GM18508 (cell line): Measurements from ENCODE around the gene ANXA10.
A peak's percentile ranks its signal among the peaks of the same experiment; 100 is the strongest.
"Not testable (repeated sequence)": the region's sequence is repeated elsewhere in the genome, so short reads cannot be mapped to it uniquely, and the experiment has no call there.

ENCODE experiments used
- ATAC-seq: cut with Tn5 transposase; IDR thresholded peaks from one replicate; pipeline ENCODE4 v1.9.1; 2021; ENCODE audit warnings: moderate number of reproducible peaks; ENCODE audit not compliant: insufficient read depth, unreplicated experiment

Gene ANXA10

DNA sequence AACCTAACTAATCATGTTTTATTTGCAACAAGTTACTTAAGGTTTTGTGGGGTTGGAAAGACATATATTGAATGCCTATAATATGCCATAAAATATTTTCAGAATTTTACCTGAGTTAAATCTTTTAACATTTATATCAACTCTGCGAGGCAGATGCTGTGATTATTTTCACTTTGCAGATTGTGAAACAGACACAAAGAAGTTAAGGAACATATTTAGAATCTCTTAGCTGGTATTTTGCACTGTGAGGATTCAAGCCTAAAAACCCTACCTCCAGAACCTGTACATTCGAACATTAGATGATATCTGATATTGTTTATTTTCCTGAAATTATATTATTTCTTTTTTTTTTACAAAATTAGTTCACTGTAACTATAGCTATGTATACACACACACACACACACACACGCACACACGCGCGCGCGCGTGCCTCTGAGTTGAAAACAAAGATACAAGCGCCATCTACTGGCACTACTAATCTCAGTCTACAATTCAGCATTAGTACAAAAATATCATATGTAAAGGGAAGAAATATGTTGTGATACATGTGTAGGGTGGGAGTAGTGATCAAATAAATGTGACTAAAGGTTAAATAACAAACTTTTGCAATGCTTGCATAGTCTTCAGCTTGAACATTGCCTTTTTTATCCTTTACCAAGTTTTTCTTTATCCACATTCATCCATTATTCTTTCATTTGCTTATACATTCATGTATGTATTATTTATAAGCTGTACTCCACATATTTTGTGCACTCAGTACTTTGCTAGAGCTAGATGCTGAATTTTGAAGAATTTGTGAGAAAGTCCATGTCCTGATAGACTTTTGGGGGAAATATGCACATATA, 61.5 kb downstream of the ANXA10 start:
- peak; percentile 78 for ATAC-seq

DNA sequence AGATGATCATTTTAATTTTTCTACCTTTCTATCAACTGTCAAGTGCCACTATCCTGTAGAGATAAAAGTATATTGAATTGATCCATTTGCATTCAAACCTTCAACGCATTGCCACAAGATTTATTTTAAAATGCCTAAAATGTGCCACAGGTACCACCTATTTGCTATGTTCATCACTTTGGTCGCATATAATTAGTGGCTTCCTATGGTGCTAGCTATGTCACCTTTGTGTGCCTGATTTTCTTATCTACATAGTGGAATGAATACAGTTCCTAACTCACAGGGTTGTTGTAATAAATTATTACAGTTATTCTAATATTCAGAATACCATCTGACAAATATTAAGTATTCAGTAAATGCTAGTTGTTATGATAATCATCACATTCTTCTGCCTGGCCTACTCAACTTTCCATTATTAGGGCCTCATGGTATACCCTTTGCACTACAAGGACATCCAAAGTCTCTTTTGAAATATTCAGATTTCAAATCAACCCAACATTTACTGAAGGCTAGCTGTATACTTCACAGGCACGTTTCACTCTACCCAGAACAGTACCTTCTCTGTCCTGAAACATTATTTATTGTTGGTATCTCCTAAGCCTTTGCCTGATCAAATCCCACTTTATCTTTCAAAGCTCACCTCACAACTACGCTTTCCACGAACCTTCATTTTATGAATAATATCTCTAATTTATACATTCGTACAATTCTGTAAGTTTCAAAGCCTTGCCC, 62.4 kb downstream of the ANXA10 start:
- ATAC-seq = no peak

DNA sequence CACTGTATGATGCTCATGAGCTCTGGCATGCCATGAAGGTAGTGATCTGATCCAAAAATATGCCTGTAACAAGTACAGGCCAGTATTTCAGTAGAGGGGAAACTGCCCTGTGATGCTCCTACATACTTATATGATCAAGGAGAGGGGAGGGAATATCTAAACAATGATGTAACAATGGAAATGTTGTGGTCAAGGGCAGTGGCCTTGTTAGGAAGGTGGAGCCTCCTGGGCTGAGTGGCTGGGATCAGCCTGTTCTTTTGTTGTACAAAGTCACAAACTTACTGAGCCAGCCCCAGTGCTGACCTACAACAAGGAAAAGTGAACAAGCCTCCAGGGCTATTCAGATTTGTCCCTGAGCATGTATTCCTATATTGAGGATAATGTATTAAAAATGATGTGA, 70.3 kb downstream of the ANXA10 start:
- ATAC-seq = no peak

- ATAC-seq = no peak
These were observed 70.8 kb downstream of the ANXA10 start for GRCh38 chr4:168163106-168163505.

DNA sequence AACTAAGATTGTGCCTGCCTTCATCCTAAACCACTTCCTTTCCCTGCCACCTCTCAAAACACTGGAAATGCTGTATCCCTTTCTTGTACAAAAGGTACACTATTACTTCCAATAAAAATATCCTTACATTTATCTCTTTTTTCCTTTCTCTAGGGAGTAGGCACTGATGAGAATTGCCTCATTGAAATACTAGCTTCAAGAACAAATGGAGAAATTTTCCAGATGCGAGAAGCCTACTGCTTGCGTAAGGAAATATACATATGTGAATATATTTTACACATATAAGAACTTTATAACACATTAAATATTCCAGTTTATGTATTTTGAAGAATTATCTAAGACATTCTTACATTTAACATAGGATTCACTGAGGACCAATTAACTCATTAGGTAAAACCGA, 71.7 kb downstream of the ANXA10 start:
- no peak for ATAC-seq

GRCh38 chr4:168164915-168165548, 72.7 kb downstream of the ANXA10 start:
- no peak for ATAC-seq

- no peak for ATAC-seq
These were observed 75.5 kb downstream of the ANXA10 start for GRCh38 chr4:168167714-168168284.

- ATAC-seq = no peak
These were observed 82.0 kb downstream of the ANXA10 start for GRCh38 chr4:168174308-168174707.

GRCh38 chr4:168177546-168178149, 85.3 kb downstream of the ANXA10 start:
- ATAC-seq = no peak

DNA sequence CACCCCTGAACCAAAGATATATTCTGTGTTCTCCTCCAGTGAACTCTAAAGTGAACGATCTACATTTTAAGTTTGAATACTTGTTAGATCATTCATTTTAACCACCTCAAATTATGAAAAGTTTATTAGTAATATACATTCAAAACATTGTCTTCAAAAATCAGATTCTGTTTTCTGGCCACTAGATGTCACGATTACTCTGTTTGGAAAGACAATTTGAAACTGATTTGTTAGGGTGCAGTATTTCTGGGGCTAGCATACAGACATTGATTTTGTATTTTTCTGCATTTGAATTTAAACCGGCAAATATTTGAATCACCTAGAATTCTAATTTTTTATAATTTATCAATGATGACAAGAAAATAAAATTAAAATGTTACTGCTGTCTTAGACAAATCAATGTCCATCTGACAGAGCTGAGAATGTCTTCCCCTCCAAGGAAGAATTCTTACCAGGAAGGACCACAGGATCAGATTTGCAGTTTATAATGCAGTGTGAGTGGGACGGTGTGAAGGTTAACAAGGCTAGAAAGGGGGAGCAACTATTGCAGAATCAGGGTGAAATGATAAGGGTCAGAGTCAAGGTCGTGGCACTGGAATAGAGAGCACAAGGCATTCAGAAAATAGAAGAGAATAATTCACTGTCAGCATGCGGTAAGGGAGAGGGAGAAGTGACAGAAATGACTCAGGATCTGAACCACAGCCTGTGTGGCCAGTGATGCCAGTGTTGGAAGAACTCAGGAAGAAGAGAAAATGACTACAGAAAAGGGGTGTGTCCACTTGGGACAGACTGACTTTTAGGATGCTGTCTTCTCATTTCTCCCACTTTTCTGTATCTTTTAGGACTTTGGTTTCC, 91.6 kb downstream of the ANXA10 start:
- no peak for ATAC-seq

- no peak for ATAC-seq
These were observed 96.4 kb downstream of the ANXA10 start for GRCh38 chr4:168188754-168189153.

DNA sequence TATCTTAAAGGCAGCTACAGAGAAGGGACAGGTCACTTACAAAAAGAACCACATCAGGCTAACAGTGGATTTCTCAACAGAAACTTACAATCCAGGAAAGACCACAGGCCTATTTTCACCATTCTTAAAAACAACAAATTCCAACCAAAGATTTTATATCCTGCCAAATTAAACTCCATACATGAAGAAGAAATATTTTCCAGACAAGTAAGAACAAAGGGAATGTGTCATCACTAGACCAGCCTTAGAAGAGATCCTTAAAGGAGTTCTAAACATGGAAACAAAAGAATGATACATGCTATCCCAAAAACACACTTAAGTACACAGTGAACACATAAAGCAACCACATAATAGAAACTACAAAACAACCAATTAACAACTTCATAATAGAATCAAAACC, 105.6 kb downstream of the ANXA10 start:
- no peak for ATAC-seq

DNA sequence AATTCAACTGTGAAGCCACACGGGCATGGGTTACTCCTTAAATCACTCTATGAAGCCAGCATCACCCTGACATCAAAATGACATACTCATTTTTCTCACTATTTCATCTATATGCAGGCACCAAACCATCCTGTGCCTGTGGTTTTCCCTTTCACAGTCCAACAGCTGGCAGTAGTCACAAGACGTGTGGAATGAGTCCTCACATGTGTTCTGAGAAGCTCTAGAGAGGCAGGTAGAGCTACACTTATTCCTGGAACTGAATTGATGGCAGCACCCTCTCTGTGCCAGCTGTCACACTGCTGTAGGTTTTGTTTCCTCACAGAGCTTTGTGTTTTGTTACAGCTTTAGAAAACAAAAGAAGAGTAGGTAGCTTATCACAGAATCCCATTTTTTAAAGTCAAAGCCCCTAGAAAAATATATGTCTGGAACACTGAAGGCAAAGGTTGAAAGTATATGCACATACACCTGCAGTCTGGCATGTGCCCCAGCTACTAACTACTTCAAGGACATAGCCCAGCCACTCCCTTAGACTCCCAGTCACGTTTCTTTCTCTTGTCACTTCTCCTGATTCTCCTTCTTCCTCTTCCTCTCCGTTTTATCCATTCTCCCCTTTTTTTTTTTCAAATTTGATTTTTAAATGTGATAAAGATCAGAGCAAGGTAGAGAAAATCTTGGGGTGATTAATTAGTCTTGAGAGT, 107.1 kb downstream of the ANXA10 start:
- no peak for ATAC-seq

DNA sequence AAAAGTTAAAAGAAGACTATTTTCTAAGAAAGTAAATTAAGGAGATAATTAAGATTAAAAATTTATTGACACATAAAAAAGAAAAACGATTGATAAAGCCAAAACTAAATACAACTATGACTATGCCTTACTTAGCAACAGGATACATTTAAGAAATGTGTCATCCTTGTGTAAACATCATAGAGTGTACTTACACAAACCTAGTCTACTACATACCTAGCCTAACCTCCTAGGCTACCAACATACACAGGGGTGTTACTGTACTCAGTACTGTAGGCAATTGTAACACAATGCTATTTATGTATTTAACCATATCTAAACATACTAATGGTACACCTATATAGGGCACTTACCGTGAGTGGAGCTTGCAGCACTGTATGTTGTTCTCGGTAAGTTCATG, 108.3 kb downstream of the ANXA10 start:
- no peak for ATAC-seq

- no peak for ATAC-seq
These were observed 111.0 kb downstream of the ANXA10 start for GRCh38 chr4:168203233-168203911.

DNA sequence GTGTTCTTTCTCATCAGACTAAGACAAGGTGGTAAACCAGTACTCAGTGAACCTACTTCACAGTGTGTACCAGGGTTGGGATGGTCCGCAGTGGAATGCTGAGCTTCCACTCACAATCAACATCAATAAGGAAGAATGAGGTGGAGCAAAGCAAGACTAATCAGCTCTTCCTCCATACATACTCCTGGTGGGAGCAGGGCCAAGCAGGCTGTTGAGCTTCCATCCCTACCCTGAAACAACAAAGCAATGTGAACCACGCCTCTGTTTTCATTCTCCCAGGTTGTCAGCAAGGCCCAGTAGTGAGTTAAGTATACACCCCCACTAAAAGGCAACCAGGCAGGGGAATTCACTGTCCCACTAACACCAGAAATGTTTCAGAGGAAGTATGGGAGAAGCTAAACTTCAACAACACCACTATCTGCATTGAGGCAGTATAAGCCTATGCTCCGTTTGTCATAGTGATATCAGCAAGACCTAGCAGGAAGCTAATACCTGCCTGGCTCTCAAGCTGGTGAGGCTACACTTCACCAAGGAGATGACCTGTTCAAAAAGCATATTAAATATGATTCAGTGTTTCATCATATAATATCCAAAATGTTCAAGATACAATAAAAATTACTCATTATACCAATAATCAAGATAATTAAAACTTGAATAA, 116.7 kb downstream of the ANXA10 start:
- no peak for ATAC-seq

- ATAC-seq = no peak
These were observed 120.3 kb downstream of the ANXA10 start for GRCh38 chr4:168212656-168213055.

- not testable (repeated sequence) for ATAC-seq
These were observed 121.2 kb downstream of the ANXA10 start for GRCh38 chr4:168213511-168213910.
